ENCODE data around the gene KIAA1671.

KIAA1671 gene

DNA sequence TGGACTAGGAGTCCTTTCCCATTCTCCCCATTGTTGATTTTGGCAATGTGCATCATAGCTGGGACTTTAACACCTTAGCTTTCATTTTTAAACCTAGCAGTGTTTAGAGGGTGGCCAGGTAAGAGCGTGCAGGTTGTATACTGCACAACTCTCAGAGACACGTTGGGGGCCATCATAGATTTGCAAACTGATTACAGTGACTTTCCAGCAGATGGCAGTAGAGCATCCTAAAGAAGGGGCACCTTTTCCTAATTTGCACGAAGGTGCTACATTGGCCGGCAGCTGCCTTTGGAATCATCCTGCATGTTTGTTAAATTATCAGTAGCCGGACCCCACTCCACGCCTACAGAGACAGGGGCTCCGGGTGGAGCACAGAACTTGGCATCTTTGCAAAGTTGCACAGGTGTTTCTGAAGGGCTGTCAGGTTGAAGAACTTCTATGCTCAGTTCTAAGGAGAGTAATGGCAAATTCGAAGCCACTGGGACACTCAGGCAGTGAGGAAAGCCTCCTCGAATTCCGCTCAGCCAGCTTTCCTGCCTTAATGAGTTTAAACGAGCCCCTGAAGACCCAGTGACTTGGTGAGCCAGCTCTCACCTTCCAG is 13.7 kb upstream of the KIAA1671 start:
- H3K27ac ChIP-seq (ENCODE audit: low read depth, low read length): no peak overlapping the region
- no peaks in the 10 kb centered on the region for H3K36me3 ChIP-seq (ENCODE audit: insufficient read depth, low read length)
- no peaks in the 10 kb centered on the region for H3K27me3 ChIP-seq (ENCODE audit: control insufficient read depth in 1 of 2, insufficient read depth in 2 of 2, low read length in 2 of 2)
- H3K4me1 ChIP-seq (ENCODE audit: insufficient read depth, low read length): no peaks in the 10 kb centered on the region
- no peak overlapping the region for H3K4me3 ChIP-seq (ENCODE audit: low read depth in 1 of 2, low read length in 2 of 2)
- H3K9ac ChIP-seq (ENCODE audit: low read length): no peak overlapping the region
- no peaks in the 10 kb centered on the region for H3K9me3 ChIP-seq (ENCODE audit: low read length)

DNA sequence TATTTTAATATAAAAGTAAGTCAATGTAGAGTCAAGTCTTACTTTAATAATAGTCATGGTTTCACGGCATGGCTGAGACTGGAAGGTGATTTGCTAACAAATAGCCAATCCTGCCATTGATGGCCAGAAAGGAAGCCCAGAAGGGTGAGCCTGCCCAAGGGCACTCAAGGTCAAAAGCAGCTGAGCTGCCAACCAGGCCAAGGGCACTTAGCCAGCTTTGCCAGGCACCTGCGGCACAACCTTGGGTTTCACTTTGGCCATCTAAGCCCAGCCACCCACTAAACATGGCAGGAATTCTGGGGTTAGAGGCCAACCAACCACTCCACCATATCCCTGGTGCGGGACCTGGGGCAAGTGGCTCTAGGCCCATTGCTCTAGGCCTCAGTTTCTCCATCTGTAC is 10.2 kb upstream of the KIAA1671 start:
- no peak overlapping the region for H3K4me3 ChIP-seq (ENCODE audit: low read depth in 1 of 2, low read length in 2 of 2)
- H3K9me3 ChIP-seq (ENCODE audit: low read length): no peaks in the 10 kb centered on the region
- no peaks in the 10 kb centered on the region for H3K4me1 ChIP-seq (ENCODE audit: insufficient read depth, low read length)
- no peak overlapping the region for H3K9ac ChIP-seq (ENCODE audit: low read length)
- H3K27ac ChIP-seq (ENCODE audit: low read depth, low read length): no peak overlapping the region
- H3K27me3 ChIP-seq (ENCODE audit: control insufficient read depth in 1 of 2, insufficient read depth in 2 of 2, low read length in 2 of 2): no peaks in the 10 kb centered on the region
- H3K36me3 ChIP-seq (ENCODE audit: insufficient read depth, low read length): no peaks in the 10 kb centered on the region

DNA sequence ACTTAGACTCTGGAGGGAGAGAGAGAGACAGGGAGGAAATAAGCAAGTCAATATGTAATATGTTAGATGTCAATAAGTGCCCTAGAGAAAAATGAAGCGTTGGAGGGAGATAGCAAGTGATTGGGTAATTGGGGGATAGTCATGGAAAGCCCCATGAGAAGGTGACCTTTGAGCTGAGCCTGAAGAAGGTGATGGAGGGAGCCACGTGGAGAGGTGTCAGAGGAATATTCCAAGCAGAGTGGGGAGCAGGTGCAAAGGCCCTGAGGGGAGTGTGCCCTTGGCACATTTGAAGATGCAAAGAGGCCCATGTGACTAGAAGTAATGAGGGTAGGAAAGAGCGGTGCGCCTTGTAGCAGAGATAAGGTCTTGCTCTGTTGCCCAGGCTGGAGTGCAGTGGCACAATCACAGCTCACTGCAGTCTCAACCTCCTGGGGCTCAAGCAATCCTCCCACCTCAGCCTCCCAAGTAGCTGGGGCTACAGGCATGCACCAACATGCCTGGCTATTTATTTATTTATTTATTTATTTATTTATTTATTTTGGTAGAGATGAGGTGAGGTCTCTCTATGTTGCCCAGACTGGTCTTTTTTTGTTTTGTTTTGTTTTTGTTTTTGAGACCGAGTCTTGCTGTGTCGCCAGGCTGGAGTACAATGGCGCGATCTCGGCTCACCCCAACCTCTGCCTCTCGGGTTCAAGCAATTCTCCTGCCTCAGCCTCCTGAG is 8.1 kb upstream of the KIAA1671 start:
- Histone ChIP-seq H3K36me3 (ENCODE audit: insufficient read depth, low read length) (no peaks in the 10 kb centered on the region), H3K4me1 (ENCODE audit: insufficient read depth, low read length) (no peaks in the 10 kb centered on the region), H3K4me3 (ENCODE audit: low read depth in 1 of 2, low read length in 2 of 2) (no peak overlapping the region), H3K9ac (ENCODE audit: low read length) (no peak overlapping the region), H3K9me3 (ENCODE audit: low read length) (no peaks in the 10 kb centered on the region), H3K27me3 (ENCODE audit: control insufficient read depth in 1 of 2, insufficient read depth in 2 of 2, low read length in 2 of 2) (peaks cover 6 to 9% of the 10 kb centered on the region in 2 donors), H3K27ac (ENCODE audit: low read depth, low read length) (no peak overlapping the region)

DNA sequence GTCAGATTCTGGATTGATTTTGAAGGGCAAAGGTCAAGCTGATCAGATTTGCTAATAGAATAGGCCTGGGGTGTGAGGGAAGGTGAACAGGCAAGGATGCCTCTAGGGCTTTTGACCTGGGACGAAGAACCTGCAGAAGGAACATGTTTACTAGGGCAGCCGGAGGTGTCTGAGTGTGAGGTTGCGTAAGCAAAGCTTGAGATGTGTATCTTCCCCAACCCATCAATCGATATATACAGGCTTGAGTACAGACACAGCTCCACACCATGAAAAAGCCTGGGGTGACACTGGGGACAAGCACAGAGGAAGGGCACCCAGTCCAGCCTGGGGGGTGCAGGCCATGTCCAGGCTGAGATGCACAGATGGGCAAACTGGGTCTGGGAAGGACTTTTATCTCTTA is 7.1 kb upstream of the KIAA1671 start:
- H3K9ac ChIP-seq (ENCODE audit: low read length): no peak overlapping the region
- H3K4me3 ChIP-seq (ENCODE audit: low read depth in 1 of 2, low read length in 2 of 2): no peak overlapping the region
- no peak overlapping the region for H3K27ac ChIP-seq (ENCODE audit: low read depth, low read length)
- no peaks in the 10 kb centered on the region for H3K4me1 ChIP-seq (ENCODE audit: insufficient read depth, low read length)
- H3K27me3 ChIP-seq (ENCODE audit: control insufficient read depth in 1 of 2, insufficient read depth in 2 of 2, low read length in 2 of 2): peaks cover 6 to 9% of the 10 kb centered on the region in 2 donors
- H3K9me3 ChIP-seq (ENCODE audit: low read length): no peaks in the 10 kb centered on the region
- H3K36me3 ChIP-seq (ENCODE audit: insufficient read depth, low read length): no peaks in the 10 kb centered on the region

DNA sequence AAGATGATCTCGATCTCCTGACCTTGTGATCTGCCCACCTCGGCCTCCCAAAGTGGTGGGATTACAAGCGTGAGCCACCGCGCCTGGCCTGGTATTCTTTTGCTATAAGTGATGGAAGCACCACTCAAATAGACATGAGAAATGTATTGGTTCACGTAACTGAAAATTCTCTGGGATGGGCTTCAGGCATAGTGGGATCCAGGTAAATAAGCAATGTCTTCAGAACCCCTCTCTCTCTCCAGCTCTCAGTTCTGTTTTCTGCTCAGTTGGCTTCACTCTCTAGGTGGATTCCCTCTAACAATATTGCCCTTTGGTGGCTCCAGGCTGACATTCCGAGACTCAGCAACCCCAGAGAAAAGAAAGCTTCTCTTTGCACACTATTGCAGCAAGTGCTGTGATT is 5.1 kb upstream of the KIAA1671 start:
- H3K36me3 ChIP-seq (ENCODE audit: insufficient read depth, low read length): no peaks in the 10 kb centered on the region
- H3K27me3 ChIP-seq (ENCODE audit: control insufficient read depth in 1 of 2, insufficient read depth in 2 of 2, low read length in 2 of 2): peaks cover 6 to 9% of the 10 kb centered on the region in 2 donors
- no peaks in the 10 kb centered on the region for H3K4me1 ChIP-seq (ENCODE audit: insufficient read depth, low read length)
- no peaks in the 10 kb centered on the region for H3K9me3 ChIP-seq (ENCODE audit: low read length)
- H3K4me3 ChIP-seq (ENCODE audit: low read depth in 1 of 2, low read length in 2 of 2): no peak overlapping the region
- H3K27ac ChIP-seq (ENCODE audit: low read depth, low read length): no peak overlapping the region
- no peak overlapping the region for H3K9ac ChIP-seq (ENCODE audit: low read length)

DNA sequence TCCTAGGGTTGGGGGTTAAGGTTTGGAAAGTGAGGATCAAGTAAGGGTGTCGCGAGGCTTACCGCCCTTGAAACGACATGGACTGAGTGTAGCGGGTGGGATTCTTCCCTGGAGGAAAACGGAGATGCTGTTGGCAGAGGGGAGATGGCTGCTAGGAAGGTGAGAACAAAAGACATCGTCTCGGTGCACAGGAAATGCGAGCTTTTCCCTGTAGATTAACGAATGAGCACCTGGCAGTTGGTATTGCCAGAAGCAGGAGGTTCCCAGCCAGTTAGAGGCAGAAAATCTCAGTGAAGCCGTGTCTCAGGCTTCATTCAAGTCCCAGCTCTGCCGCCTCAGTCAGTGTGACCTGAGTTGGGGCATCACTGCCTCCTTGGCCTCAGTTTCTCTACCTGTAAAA is 4.6 kb upstream of the KIAA1671 start:
- peaks cover 6 to 9% of the 10 kb centered on the region in 2 donors for H3K27me3 ChIP-seq (ENCODE audit: control insufficient read depth in 1 of 2, insufficient read depth in 2 of 2, low read length in 2 of 2)
- H3K27ac ChIP-seq (ENCODE audit: low read depth, low read length): no peak overlapping the region
- H3K9me3 ChIP-seq (ENCODE audit: low read length): no peaks in the 10 kb centered on the region
- H3K4me1 ChIP-seq (ENCODE audit: insufficient read depth, low read length): no peaks in the 10 kb centered on the region
- H3K9ac ChIP-seq (ENCODE audit: low read length): no peak overlapping the region
- no peaks in the 10 kb centered on the region for H3K36me3 ChIP-seq (ENCODE audit: insufficient read depth, low read length)
- no peak overlapping the region for H3K4me3 ChIP-seq (ENCODE audit: low read depth in 1 of 2, low read length in 2 of 2)

DNA sequence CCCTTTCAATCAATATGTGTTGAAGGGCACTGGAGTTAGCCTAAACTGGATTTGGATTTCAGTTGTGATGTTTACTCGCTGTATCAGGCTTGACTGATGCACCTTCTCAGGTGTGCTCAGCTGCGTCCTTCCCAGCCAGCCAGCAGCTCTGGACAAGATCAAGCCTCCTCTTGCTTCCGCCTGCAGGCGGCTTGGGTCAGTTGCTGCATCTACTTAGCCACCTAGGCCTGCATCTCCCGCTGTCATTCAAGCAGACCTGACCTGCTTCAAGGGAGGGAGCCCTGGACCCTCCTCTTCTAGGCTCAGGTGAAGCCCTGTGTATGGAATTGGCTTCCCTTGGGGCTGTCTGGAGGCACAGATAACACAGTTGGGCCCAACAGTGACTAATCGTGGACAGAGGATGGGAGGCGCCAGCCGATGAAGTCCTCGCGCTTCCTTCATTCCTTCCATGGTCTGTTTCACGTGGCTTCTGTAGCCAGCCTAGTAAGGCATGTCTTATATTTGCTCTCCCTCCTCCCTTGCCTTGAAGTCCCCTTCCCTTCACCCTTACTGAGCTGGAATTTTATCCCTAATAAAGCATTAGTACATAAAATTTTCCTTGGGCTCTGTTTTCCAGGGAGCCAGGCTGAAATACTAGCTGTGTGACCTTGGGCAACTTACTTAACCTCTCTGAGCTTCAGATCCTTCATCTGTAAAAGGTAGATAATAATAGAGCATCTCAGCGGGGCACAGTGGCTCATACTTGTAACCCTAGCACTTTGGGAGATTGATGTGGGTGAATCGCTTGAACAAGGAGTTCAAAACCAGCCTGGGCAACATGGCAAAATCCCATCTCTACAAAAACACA is 3.9 kb upstream of the KIAA1671 start:
- Histone ChIP-seq H3K9ac (ENCODE audit: low read length) (no peak overlapping the region), H3K27ac (ENCODE audit: low read depth, low read length) (no peak overlapping the region), H3K4me3 (ENCODE audit: low read depth in 1 of 2, low read length in 2 of 2) (no peak overlapping the region), H3K36me3 (ENCODE audit: insufficient read depth, low read length) (no peaks in the 10 kb centered on the region), H3K9me3 (ENCODE audit: low read length) (no peaks in the 10 kb centered on the region), H3K4me1 (ENCODE audit: insufficient read depth, low read length) (no peaks in the 10 kb centered on the region), H3K27me3 (ENCODE audit: control insufficient read depth in 1 of 2, insufficient read depth in 2 of 2, low read length in 2 of 2) (peaks cover 6 to 9% of the 10 kb centered on the region in 2 donors)

DNA sequence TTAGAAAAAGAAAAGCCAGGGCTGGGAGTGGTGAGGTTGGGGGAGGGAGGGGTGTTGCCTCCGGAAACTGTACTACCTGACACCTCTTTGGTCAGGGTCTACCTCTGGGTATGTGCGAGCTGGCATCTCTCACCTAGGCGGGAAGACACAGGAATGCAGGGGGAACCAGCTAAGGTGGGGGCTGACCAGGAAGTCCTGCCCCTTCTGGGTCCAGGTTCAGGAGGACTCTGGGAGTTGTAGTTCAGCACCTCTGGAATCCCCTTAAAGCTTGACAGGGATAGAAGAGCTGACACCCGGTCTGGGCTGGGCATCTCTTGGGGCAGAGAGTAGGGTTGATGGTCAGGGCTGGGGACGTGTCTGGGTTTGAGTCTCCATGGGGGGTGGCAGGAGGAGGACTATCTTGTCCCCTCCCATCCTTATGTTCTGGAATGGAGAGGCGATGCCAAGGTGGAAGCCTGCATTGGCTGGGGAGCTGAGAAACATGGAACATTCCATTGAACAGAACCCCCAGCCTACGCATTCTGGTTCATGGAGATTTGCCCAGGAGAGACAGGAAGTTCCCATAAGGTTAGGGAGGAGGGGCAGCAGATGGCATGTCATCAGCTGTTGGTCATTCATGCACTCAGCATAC is 2.1 kb upstream of the KIAA1671 start:
- H3K4me3 ChIP-seq (ENCODE audit: low read depth in 1 of 2, low read length in 2 of 2): no peak overlapping the region
- peaks cover 6 to 9% of the 10 kb centered on the region in 2 donors for H3K27me3 ChIP-seq (ENCODE audit: control insufficient read depth in 1 of 2, insufficient read depth in 2 of 2, low read length in 2 of 2)
- no peaks in the 10 kb centered on the region for H3K4me1 ChIP-seq (ENCODE audit: insufficient read depth, low read length)
- H3K9me3 ChIP-seq (ENCODE audit: low read length): no peaks in the 10 kb centered on the region
- no peaks in the 10 kb centered on the region for H3K36me3 ChIP-seq (ENCODE audit: insufficient read depth, low read length)
- H3K9ac ChIP-seq (ENCODE audit: low read length): no peak overlapping the region
- no peak overlapping the region for H3K27ac ChIP-seq (ENCODE audit: low read depth, low read length)

DNA sequence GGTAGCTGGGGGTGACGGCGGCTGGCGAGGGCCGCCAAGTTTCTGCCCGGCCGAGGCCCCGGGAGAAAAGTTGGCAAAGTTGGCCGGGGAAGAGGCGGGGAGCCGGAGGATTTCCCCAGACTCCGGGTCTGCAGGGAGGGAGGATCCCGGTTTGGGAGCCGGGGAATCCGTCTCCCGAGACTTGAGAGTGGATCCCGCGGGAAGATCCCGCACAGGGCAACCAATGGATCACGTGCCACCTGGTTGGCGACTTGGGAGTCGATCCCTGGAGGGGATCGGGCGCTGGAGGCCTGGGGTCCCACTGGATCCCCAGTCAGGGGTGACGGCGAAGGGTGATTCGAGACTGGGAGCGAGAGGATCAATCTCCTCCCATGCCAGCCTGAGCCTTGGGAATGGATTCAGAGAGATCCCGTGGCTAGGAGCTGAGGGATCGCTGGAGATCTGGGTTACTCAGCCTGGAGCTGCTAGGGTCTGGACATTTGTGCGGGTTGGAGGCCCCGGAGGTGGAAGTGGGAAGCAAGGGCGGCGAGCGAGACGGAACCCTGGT is 394 bp downstream of the KIAA1671 start:
- Histone ChIP-seq H3K9me3 (ENCODE audit: low read length) (no peaks in the 10 kb centered on the region), H3K4me1 (ENCODE audit: insufficient read depth, low read length) (no peaks in the 10 kb centered on the region), H3K27ac (ENCODE audit: low read depth, low read length) (peak overlapping the region; percentile 35), H3K4me3 (ENCODE audit: low read depth in 1 of 2, low read length in 2 of 2) (peak overlapping the region; percentile 88 to 94), H3K9ac (ENCODE audit: low read length) (peak overlapping the region; percentile 61), H3K36me3 (ENCODE audit: insufficient read depth, low read length) (no peaks in the 10 kb centered on the region), H3K27me3 (ENCODE audit: control insufficient read depth in 1 of 2, insufficient read depth in 2 of 2, low read length in 2 of 2) (peaks cover 6 to 9% of the 10 kb centered on the region in 2 donors)

DNA sequence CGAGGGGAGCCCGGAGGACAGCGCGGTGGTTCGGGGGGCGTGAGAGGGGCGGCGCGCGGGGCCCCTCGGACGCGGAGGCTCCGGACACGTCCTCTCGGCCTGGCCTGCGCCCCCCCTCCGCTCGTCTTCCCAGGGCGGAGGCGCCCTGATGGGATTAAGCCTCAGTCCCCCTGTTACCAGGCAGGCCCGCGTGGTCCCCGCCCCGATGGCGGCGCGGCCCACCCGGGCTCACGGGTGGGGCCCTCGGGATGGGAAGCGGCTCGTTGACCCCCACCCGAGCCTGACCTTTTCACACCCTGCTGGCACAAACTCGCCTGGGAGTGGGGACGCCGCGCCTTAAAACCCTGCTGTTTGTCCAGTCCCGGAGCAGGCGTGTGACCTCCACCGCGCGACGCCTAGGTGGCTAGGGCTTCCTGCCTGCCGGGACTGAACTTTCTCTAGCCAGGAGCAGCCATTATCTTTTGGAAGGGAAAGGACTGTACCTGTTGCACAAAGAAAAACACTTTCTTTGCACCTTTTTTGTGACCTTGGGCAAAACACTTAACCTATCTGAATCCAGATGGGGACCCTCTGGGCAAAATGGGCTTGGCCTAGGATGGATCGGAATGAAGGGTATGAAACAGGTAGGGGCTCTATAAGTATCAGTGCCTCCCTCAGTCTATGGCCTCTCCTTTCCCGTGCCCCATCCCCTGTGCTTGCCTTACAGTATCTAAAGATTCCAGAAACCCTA is 1.0 kb downstream of the KIAA1671 start:
- Histone ChIP-seq H3K27me3 (ENCODE audit: control insufficient read depth in 1 of 2, insufficient read depth in 2 of 2, low read length in 2 of 2) (peaks cover 0 to 6% of the 10 kb centered on the region in 2 donors), H3K4me3 (ENCODE audit: low read depth in 1 of 2, low read length in 2 of 2) (peak overlapping the region; percentile 88 to 94), H3K27ac (ENCODE audit: low read depth, low read length) (peak overlapping the region; percentile 35), H3K9ac (ENCODE audit: low read length) (peak overlapping the region; percentile 61), H3K36me3 (ENCODE audit: insufficient read depth, low read length) (no peaks in the 10 kb centered on the region), H3K4me1 (ENCODE audit: insufficient read depth, low read length) (no peaks in the 10 kb centered on the region), H3K9me3 (ENCODE audit: low read length) (no peaks in the 10 kb centered on the region)
